ENCODE measurements around the gene EFCAB5.

DNA sequence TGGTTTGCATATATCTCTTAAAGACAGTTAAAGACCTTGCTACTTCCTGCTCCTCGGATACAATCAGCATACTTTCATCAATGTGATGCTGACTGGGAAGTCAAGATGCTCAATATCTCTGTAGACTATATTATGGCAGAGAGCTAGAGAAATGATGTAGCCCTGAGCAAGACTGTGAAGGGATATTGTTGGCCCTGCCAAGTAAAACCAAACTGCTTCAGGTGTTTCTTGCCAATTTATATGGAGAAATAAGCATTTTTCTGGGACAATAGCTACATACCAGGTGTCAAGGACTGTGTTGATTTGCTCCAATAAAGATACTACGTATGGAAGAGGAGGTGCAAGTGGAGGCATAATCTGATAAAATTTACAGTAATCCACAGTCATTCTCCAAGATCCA is 4.7 kb upstream of the EFCAB5 start:
- TF ChIP-seq, protein P1, sequence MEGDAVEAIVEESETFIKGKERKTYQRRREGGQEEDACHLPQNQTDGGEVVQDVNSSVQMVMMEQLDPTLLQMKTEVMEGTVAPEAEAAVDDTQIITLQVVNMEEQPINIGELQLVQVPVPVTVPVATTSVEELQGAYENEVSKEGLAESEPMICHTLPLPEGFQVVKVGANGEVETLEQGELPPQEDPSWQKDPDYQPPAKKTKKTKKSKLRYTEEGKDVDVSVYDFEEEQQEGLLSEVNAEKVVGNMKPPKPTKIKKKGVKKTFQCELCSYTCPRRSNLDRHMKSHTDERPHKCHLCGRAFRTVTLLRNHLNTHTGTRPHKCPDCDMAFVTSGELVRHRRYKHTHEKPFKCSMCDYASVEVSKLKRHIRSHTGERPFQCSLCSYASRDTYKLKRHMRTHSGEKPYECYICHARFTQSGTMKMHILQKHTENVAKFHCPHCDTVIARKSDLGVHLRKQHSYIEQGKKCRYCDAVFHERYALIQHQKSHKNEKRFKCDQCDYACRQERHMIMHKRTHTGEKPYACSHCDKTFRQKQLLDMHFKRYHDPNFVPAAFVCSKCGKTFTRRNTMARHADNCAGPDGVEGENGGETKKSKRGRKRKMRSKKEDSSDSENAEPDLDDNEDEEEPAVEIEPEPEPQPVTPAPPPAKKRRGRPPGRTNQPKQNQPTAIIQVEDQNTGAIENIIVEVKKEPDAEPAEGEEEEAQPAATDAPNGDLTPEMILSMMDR (IDR thresholded peaks at IDR 0.05): no peak
- TF ChIP-seq EP300 (IDR thresholded peaks at IDR 0.05) (no peak), POLR2AphosphoS5 (IDR thresholded peaks at IDR 0.05) (no peak), POLR2A (IDR thresholded peaks at IDR 0.05; ENCODE audit: low read depth) (no peak)

All from esophagus muscularis mucosa (tissue), 4 donors.